Activated CD8-positive, alpha-beta T cell treated with anti-CD3 and anti-CD28 coated beads for 36 hours (primary cell): Measurements from ENCODE around the gene TBCB. TPM values are rescaled to one million over a fixed set of nuclear protein-coding genes. Genes with fewer than 3 reads are reported as not detected.

ENCODE experiments used
- ATAC-seq: fragments of 200-7000 bp; cut with Tn5 transposase; one replicate; pipeline ENCODE4 v1.10.0; 2021; ENCODE audit warnings: mild to moderate bottlenecking, moderate library complexity
- CTCF ChIA-PET: fragments of 350-600 bp; sonication (Branson Sonifier 250); formaldehyde crosslinking; loops from one replicate; lab custom pipeline; 2021; ENCODE audit warnings: antibody characterized with exemption; lab: Charles Lee
- POLR2A ChIA-PET: fragments of 350-600 bp; sonication (Branson Sonifier 250); formaldehyde crosslinking; loops from one replicate; lab custom pipeline; 2021; ENCODE audit warnings: antibody characterized with exemption; lab: Charles Lee
- DNase-seq: peaks from one replicate; pipeline ENCODE4 v3.0.0-alpha.2; 2020
- H3K27ac Mint-ChIP-seq: one replicate; pipeline ENCODE4 v1.8.0; 2021; ENCODE audit warnings: mild to moderate bottlenecking, mixed read lengths
- H3K27me3 Mint-ChIP-seq: one replicate; pipeline ENCODE4 v1.8.0; 2021; ENCODE audit warnings: mixed read lengths
- H3K36me3 Mint-ChIP-seq: one replicate; pipeline ENCODE4 v1.8.0; 2021; ENCODE audit warnings: low read depth, mixed read lengths
- H3K4me1 Mint-ChIP-seq: one replicate; pipeline ENCODE4 v1.8.0; 2021; ENCODE audit warnings: low read depth, mixed read lengths
- H3K4me3 Mint-ChIP-seq: one replicate; pipeline ENCODE4 v1.8.0; 2021; ENCODE audit warnings: mild to moderate bottlenecking, moderate library complexity, mixed read lengths
- H3K9me3 Mint-ChIP-seq: one replicate; pipeline ENCODE4 v1.8.0; 2021; ENCODE audit warnings: mixed read lengths
- intact Hi-C: fragments of 100-400 bp; cut with micrococcal nuclease; formaldehyde crosslinking; loops from one replicate; pipeline ENCODE4 v1.10.0; 2022
- total RNA-seq, 2 experiments: library from RNA; stranded (reverse); gene quantifications; one replicate each; pipeline ENCODE4 v1.2.3, GENCODE V29; 2021
- TF ChIP-seq, protein P1 (sequence below): fragments of 200-600 bp; IDR thresholded peaks from one replicate; pipeline ENCODE4 v1.8.0; 2022; ENCODE audit warnings: antibody characterized with exemption, mild to moderate bottlenecking

Gene TBCB
- total RNA-seq, 2 experiments from 2014 or later, result 74.9 to 81.7 TPM

DNA sequence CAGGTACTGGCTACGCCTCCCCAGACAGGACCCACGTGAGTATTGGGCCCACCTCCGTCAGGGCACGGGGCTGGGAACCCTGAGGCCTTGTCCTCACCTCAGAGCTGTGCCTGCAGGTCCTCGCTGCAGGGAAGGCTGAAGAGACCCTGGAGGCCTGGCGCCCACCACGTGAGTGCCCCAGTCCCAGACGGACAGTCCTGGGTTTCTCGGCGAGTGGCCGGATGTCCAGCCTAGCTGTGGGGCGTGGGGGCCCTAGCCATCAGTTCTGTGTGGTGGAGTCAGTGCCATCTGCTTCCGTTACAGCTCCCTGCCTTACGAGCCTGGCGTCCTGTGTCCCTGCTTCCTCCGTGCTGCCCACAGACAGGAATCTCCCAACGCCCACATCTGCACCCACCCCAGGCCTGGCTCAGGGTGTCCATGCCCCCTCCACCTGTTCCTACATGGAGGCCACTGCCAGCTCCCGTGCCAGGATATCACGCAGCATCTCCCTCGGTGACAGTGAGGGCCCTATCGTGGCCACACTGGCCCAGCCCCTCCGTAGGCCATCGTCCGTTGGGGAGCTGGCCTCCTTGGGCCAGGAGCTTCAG, 12.1 kb upstream of the TBCB start:
- POLR2A ChIA-PET, result interaction anchor here (1.0 to 1.4 kb wide), 4 partner anchors 8 to 89 kb away, joined by 3 to 5 read pairs (median 3); partner anchors contain the start of gene ALKBH6
- no peak overlapping the region for H3K27ac Mint-ChIP-seq

DNA sequence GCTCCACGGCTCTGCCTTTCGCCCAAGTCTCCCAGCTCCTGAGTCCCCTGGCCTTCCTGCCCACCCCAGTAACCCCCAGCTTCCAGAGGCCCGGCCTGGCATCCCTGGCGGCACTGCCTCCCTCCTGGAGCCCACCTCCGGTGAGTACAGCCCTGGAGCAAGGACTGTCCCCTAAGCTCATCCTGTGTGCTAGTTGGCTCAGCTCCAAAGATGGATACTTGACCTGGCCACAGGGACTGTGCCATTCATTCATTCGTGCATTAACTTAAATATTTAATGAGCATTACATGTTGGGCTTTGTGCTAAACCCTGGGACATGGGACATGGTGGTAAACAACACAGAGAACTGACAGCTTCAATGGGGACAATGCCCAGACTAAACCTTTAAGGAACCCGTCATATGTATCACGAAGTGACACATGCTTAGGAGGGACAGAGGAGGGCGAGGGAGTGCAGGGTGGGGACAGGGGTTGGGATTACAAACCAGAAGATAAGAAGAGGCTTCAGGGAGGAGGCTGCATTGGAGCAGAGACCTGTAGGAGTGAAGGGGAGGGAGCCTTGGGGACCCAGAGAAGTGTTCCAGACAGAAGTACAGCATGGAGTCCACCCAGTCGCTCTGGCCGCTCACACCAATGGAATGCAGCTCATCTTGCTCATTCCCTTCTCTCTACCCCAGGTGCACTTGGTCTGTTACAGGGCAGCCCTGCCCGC, 11.3 kb upstream of the TBCB start:
- no peak overlapping the region for H3K4me3 Mint-ChIP-seq
- H3K4me1 Mint-ChIP-seq, result no peaks in the 10 kb centered on the region
- ChIA-PET POLR2A (interaction anchor here (0.9 to 1.4 kb wide), 5 partner anchors 9 to 90 kb away, joined by 3 to 5 read pairs (median 3); partner anchors contain the start of gene ALKBH6), CTCF (interaction anchor here (1.0 to 1.5 kb wide), 5 partner anchors 9 to 66 kb away, joined by 3 to 5 read pairs (median 3); no protein-coding TSS in a partner anchor)
- intact Hi-C loops, result no loop called here
- no peaks in the 10 kb centered on the region for H3K9me3 Mint-ChIP-seq
- H3K27me3 Mint-ChIP-seq, result no peaks in the 10 kb centered on the region
- H3K27ac Mint-ChIP-seq, result no peak overlapping the region
- H3K36me3 Mint-ChIP-seq, result peaks cover 13% of the 10 kb centered on the region
- DNase-seq (no peak), ATAC-seq (no peak)
- TF ChIP-seq, protein P1, sequence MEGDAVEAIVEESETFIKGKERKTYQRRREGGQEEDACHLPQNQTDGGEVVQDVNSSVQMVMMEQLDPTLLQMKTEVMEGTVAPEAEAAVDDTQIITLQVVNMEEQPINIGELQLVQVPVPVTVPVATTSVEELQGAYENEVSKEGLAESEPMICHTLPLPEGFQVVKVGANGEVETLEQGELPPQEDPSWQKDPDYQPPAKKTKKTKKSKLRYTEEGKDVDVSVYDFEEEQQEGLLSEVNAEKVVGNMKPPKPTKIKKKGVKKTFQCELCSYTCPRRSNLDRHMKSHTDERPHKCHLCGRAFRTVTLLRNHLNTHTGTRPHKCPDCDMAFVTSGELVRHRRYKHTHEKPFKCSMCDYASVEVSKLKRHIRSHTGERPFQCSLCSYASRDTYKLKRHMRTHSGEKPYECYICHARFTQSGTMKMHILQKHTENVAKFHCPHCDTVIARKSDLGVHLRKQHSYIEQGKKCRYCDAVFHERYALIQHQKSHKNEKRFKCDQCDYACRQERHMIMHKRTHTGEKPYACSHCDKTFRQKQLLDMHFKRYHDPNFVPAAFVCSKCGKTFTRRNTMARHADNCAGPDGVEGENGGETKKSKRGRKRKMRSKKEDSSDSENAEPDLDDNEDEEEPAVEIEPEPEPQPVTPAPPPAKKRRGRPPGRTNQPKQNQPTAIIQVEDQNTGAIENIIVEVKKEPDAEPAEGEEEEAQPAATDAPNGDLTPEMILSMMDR, result no peak

More for the DNA sequence above, 12.1 kb upstream of the TBCB start:
- CTCF ChIA-PET, result interaction anchor here (1.1 to 1.5 kb wide), 3 partner anchors 25 to 67 kb away, joined by 3 to 5 read pairs (median 3); no protein-coding TSS in a partner anchor
- Mint-ChIP-seq H3K4me1 (no peaks in the 10 kb centered on the region), H3K4me3 (no peak overlapping the region), H3K27me3 (no peaks in the 10 kb centered on the region), H3K9me3 (no peaks in the 10 kb centered on the region), H3K36me3 (peaks cover 16% of the 10 kb centered on the region)
- TF ChIP-seq, protein P1, result no peak
- DNase-seq, result no peak
- intact Hi-C loops, result no loop called here
- ATAC-seq, result no peak

DNA sequence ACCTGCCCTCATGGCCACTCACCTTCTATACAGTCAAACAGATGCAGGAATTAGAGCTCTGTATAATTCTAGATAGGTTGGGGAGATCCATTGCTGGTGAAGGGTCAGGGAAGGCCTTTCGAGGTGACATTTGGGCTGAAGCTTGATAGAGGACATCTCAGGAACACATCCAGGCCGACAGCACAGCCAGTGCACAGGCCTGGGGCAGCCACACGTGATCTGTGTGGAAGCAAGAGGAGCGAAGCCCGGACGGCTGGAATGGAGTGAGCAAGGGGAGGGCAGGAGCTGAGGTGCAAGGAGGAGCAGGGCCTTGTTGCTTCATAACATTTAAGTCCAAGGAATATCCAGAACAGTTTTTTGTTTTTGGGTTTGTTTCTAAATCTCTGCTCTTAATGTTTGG, 8.8 kb upstream of the TBCB start:
- Mint-ChIP-seq H3K9me3 (no peaks in the 10 kb centered on the region), H3K36me3 (peaks cover 14% of the 10 kb centered on the region), H3K4me3 (no peak overlapping the region), H3K27ac (no peak overlapping the region), H3K4me1 (no peaks in the 10 kb centered on the region), H3K27me3 (no peaks in the 10 kb centered on the region)
- intact Hi-C loops, result no loop called here
- ATAC-seq, result no peak
- DNase-seq, result no peak
- ChIA-PET CTCF (no interaction called here), POLR2A (interaction anchor here (0.7 to 1.0 kb wide), 2 partner anchors 9 to 44 kb away, joined by 3 to 4 read pairs; no protein-coding TSS in a partner anchor)
- TF ChIP-seq, protein P1, result no peak

DNA sequence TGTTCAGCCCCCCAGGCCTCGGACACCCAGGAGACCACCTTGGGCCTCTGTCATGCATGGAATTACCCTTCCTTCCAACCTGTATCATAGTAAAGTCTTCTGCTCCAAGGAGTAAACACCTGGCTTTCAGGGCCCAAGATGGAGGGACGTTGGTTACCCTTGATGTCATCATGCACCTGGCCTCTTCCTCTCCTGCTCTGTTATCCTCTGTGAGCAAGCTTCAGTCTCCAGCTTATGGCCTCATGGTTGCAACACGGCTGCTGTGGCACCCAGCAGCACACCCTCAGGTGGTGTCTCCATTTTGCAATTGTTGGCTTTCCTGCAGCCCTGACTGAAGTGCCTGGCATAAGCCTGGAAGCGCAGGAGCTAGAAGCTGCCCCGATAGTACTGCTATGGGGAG, 8.3 kb upstream of the TBCB start:
- ChIA-PET POLR2A (interaction anchor here (0.7 to 1.0 kb wide), 2 partner anchors 8 to 10 kb away, joined by 3 to 4 read pairs; partner anchors contain the start of genes POLR2I and TBCB), CTCF (no interaction called here)
- no peak overlapping the region for H3K27ac Mint-ChIP-seq
- intact Hi-C loops, result no loop called here
- H3K27me3 Mint-ChIP-seq, result no peaks in the 10 kb centered on the region
- H3K4me1 Mint-ChIP-seq, result no peaks in the 10 kb centered on the region
- peaks cover 18% of the 10 kb centered on the region for H3K36me3 Mint-ChIP-seq
- no peaks in the 10 kb centered on the region for H3K9me3 Mint-ChIP-seq
- TF ChIP-seq, protein P1, result no peak
- DNase-seq, result no peak
- H3K4me3 Mint-ChIP-seq, result no peak overlapping the region
- ATAC-seq, result no peak
